ENCODE measurements around the gene TEX9.

Gene TEX9

DNA sequence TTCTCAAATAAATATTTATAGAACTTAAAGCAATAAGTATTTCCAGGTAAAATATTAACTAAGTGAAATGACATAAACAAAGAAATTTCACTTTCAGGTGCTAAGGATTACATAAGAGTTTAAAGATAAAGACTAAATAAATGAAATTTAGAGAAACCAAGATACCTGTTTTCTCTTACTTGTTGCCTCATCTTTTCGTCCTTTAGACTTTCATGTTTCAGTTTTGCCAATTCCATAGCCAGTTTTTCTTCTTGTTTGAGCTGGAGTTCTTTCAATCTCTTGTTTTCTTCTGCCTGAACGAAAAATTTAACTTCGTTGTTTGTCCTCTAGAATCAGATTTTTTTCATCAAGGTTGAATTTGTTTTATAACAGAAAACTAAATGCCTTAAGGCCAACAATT is 91.0 kb downstream of the TEX9 start:
- no peak for DNase-seq

DNA sequence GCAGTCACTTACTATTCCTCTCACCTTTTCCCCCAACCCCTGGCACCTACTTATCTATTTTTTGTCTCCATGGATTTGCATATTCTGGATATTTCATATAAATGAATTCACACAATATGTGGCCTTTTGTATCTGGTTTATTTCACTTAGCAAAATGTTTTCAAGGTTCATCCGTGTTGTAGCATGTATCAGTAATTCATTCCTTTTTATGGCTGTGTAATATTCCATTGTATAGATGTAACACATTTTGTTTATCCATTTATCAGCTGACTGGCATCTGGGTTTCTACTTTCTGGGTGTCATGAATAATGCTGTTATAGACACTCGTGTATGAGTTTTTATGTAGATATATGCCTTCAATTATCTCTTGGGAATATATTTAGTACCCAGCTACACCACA is 93.9 kb downstream of the TEX9 start:
- no peak for DNase-seq

DNA sequence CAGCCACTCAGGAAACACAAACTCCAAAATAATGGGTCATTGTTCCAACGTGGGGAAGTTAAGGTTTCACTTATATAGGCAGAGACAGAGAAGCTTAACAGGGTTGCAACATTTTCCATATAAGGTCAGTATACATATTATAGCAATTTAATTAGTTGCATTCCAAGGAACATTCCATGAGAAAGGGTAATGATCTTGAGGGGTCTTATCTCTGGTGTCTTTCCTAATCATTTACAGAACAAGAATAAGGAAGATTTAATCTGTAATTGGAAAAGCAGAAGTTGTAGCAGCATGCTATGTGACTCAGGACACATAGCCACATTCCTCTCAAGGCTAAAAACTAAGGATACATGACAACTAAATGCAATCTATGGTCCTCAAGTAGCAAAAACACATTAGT is 94.8 kb downstream of the TEX9 start:
- DNase-seq = no peak

DNA sequence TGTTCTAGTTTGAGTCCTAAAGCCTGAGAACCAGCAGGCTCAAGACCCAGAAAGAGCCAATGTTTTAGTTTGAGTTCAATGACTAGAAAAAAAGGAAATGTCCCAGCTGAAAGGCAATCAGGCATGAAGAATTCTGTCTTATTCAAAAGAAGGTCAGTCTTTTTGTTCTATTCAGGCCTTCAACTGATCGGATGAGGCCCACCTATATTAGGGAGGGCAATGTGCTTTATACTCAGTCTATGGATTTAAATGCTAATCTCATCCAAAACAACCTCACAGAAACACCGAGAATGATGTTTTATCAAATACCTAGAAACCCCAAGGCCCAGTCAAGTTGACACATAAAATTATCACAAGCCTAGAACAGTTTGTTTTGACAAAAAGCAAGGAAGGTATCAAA is 95.7 kb downstream of the TEX9 start:
- no peak for DNase-seq

GRCh38 chr15:56464893-56465520 is 99.8 kb downstream of the TEX9 start, which contains the start of gene MNS1:
Gene MNS1, minus strand, starts transcription at chr15:56465137. Its CDS starts 165 bp downstream, at chr15:56464972.
- peak; percentile 98 for DNase-seq

DNA sequence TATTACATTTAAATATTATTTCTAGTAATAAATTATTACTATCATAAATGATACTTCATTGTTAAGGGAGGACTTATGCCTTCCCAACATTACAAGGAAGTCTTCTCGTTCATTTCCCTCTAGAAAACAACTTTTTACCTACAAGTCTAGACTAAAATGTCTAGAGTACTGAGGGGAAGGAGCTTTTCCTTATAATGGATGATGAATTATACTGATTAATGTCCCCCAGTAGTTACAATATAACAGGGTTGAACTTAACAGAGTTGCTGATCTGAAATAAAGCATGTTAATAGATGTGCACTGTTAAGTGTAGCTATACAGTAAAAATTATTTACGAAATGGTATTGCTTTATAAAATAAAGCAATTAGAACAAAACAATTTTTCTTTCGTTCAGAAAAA is 102.4 kb downstream of the TEX9 start:
- DNase-seq = no peak

GRCh38 chr15:56468401-56468800 is 103.2 kb downstream of the TEX9 start:
- DNase-seq = peak; percentile 52

GRCh38 chr15:56469483-56469882 is 104.3 kb downstream of the TEX9 start:
- DNase-seq = no peak

DNA sequence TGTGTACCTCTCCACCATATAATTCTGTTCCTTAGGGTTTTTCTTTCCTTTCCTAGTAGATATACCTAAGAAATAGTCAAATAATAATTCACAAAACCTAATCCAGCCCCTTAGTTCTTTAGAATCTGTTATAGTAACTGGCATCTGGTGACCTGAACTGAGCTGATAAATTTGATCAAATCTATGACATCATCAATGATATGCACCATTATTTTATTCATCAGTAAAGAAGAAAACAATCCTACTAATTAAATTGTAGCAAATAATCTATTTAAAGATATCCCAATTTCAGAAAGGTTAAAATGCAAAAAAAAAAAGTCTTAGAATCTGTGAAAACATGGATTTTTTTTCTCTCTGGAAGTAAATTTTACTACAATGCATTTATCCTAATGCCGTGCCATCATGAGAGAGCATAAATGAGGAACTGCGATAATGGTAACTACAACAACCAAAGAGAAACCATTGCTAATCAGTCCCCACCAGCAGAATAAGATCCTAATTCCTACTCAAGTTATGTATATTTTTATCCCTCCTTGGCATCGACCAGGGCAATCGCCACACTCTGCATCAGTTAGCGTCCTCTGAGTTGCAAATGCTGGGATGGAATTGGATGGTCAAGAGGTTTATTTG is 106.3 kb downstream of the TEX9 start:
- no peak for DNase-seq

DNA sequence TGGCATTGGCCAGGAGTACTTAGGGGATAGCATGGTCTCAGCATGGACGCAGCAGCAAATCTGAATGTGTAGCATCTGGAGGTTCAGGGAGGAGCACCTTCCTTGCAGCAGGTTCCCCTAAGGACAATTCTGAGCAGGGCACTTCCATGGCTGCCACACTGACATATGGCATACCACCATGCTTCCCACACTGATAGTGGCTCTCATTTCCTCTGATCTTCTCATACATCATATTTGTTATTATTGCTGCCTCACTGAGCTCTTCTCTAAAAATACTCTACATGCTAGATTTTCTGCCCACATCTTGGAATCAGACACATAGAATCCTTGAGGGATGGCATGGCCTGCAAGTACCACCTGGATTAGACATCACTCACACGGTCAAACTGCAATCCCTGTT is 107.1 kb downstream of the TEX9 start:
- DNase-seq = no peak

GRCh38 chr15:56473017-56473416 is 107.8 kb downstream of the TEX9 start:
- DNase-seq = no peak

DNA sequence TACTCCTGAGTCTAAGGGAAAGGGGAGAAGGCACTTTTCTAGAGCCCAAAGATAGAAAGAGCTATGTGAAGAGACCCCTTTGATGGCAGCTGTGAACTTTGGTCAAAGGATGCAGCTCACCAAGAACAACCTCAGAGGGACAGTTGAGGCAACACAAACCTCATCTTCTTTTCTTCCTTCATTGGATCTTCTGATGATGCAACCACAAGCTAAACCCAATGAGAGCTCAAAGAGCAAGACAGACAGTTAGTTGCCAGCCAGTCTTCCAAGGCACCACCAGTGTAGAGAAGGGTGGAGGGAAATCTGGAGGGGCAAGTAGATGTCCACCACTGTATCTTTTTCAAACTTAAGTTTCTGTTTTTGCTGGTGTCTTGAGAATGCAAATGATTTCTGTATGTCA is 110.1 kb downstream of the TEX9 start:
- DNase-seq = no peak

Measured in DMS53 (cell line).